DND-41 (cell line): Measurements from ENCODE around the gene SLC36A4.

ENCODE experiments used
- CTCF ChIP-seq: IDR thresholded peaks from 2 replicates; pipeline ENCODE4 v1.5.1; 2012; ENCODE audit warnings: borderline replicate concordance, low read length, moderate library complexity, mild to moderate bottlenecking; ENCODE audit not compliant: poor library complexity, severe bottlenecking; ENCODE audit errors: extremely low read depth
- EZH2 ChIP-seq: IDR thresholded peaks from 3 replicates; pipeline ENCODE4 v1.6.1; 2012; ENCODE audit warnings: borderline replicate concordance, low read depth, mild to moderate bottlenecking, moderate library complexity, low read length, inconsistent platforms; ENCODE audit not compliant: severe bottlenecking

GRCh38 chr11:93122535-93123235, 75.1 kb downstream of the SLC36A4 start:
- no peak for TF ChIP-seq CTCF
- TF ChIP-seq EZH2 = no peak
